ENCODE data around the gene IRAK1.

DNA sequence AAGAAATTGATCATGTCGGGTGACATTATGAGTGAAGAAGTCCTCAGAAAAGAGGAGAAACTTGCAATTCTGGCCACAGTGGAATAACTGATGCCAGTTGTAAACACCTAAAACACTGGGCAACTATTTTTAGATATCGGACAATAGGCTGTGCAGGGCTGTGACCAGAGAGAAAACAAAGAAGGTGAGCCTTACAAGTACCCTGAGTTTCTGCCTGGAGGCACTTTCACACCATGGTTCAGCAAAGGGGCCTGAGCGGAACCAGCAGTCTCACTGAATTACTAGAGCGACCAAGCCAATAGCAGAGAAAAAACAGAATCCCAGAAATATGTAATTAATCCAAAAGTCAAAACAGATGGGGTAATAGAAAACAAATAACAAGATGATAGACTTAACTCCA, 11.2 kb downstream of the IRAK1 start:
- TF ChIP-seq POLR2A (IDR thresholded peaks at IDR 0.05; ENCODE audit: low read depth, low read length): no peak
- no peak for TF ChIP-seq POLR2AphosphoS5 (IDR thresholded peaks at IDR 0.05; ENCODE audit: low read depth, low read length)
- TF ChIP-seq TAF1 (IDR thresholded peaks at IDR 0.05; ENCODE audit: borderline replicate concordance, low read depth, low read length): no peak
